ENCODE results near the gene TMTC4.
A peak's percentile ranks its signal among the peaks of the same experiment; 100 is the strongest.

Gene TMTC4

GRCh38 chr13:100668408-100668807 lies 6.2 kb downstream of the TMTC4 start:
- ATAC-seq, result no peak
- TF ChIP-seq SNAI2 (CRISPR knock-in tag; IDR thresholded peaks at IDR 0.05), result no peak

- TF ChIP-seq RARB (CRISPR knock-in tag; IDR thresholded peaks at IDR 0.05), result no peak
- no peak for TF ChIP-seq PATZ1 (CRISPR knock-in tag; IDR thresholded peaks at IDR 0.05; ENCODE audit: borderline replicate concordance)
- no peak for TF ChIP-seq POU6F1 (CRISPR knock-in tag; IDR thresholded peaks at IDR 0.05; ENCODE audit: borderline replicate concordance, low read depth)
- TF ChIP-seq ESRRG (CRISPR knock-in tag; IDR thresholded peaks at IDR 0.05), result no peak
- no peak for TF ChIP-seq OSR1 (CRISPR knock-in tag; IDR thresholded peaks at IDR 0.05)
- TF ChIP-seq ZNF8 (CRISPR knock-in tag; IDR thresholded peaks at IDR 0.05), result no peak
- no peak for TF ChIP-seq TSHZ2 (CRISPR knock-in tag; IDR thresholded peaks at IDR 0.05)
- TF ChIP-seq ISL1 (CRISPR knock-in tag; IDR thresholded peaks at IDR 0.05), result no peak
- TF ChIP-seq ZFP3 (CRISPR knock-in tag; IDR thresholded peaks at IDR 0.05), result no peak
- no peak for TF ChIP-seq GLIS3 (CRISPR knock-in tag; IDR thresholded peaks at IDR 0.05)
- TF ChIP-seq ZNF565 (CRISPR knock-in tag; conservative IDR thresholded peaks at IDR 0.05; ENCODE audit: low read depth), result no peak
- TF ChIP-seq TOX (CRISPR knock-in tag; IDR thresholded peaks at IDR 0.05; ENCODE audit: borderline replicate concordance), result no peak
- TF ChIP-seq SNAI2 (CRISPR knock-in tag; IDR thresholded peaks at IDR 0.05), result no peak
- TF ChIP-seq CSDC2 (CRISPR knock-in tag; IDR thresholded peaks at IDR 0.05), result no peak
- TF ChIP-seq TCF4 (CRISPR knock-in tag; IDR thresholded peaks at IDR 0.05; ENCODE audit: borderline replicate concordance), result no peak
- no peak for TF ChIP-seq ZNF70 (CRISPR knock-in tag; IDR thresholded peaks at IDR 0.05)
- no peak for TF ChIP-seq ARNTL (CRISPR knock-in tag; IDR thresholded peaks at IDR 0.05; ENCODE audit: borderline replicate concordance, low read depth)
- TF ChIP-seq CSRNP3 (CRISPR knock-in tag; IDR thresholded peaks at IDR 0.05), result no peak
- no peak for TF ChIP-seq PPARA (CRISPR knock-in tag; IDR thresholded peaks at IDR 0.05; ENCODE audit: borderline replicate concordance)
- ATAC-seq, result no peak
Measured at GRCh38 chr13:100667894-100668293, 6.7 kb downstream of the TMTC4 start.

- TF ChIP-seq ZFP30 (CRISPR knock-in tag; IDR thresholded peaks at IDR 0.05) (no peak), ISL1 (CRISPR knock-in tag; IDR thresholded peaks at IDR 0.05) (no peak), TSHZ2 (CRISPR knock-in tag; IDR thresholded peaks at IDR 0.05) (no peak), POU6F1 (CRISPR knock-in tag; IDR thresholded peaks at IDR 0.05; ENCODE audit: borderline replicate concordance, low read depth) (no peak), ZNF70 (CRISPR knock-in tag; IDR thresholded peaks at IDR 0.05) (no peak), ZNF565 (CRISPR knock-in tag; conservative IDR thresholded peaks at IDR 0.05; ENCODE audit: low read depth) (no peak), TCF4 (CRISPR knock-in tag; IDR thresholded peaks at IDR 0.05; ENCODE audit: borderline replicate concordance) (peak; percentile 64; the same call in 1 of the 2 replicates), SNAI2 (CRISPR knock-in tag; IDR thresholded peaks at IDR 0.05) (no peak), ESRRG (CRISPR knock-in tag; IDR thresholded peaks at IDR 0.05) (no peak)
- no peak; the same call in 2 of the 3 replicates for ATAC-seq
Measured at GRCh38 chr13:100666124-100666523, 8.5 kb downstream of the TMTC4 start.
